Right lobe of liver (tissue), 6 donors: Measurements from ENCODE around the gene GULP1. TPM values are rescaled to one million over a fixed set of nuclear protein-coding genes. Genes with fewer than 3 reads are reported as not detected.

Experiments used
- ATAC-seq, 4 donors: fragments of 200-7000 bp; cut with Tn5 transposase; one replicate each; pipeline ENCODE4 v1.9.1; 2020; ENCODE audit warnings: mild to moderate bottlenecking in 4 of 4, moderate library complexity in 4 of 4
- DNase-seq, 3 donors: peaks; one replicate each; pipeline ENCODE4 v3.0.0-alpha.2; 2020
- H3K27ac ChIP-seq, 3 donors: fragments of 200-600 bp; one replicate each; pipeline ENCODE4 v1.8.0; 2022
- H3K27me3 ChIP-seq, 2 donors: fragments of 200-600 bp; one replicate each; pipeline ENCODE4 v1.8.0; 2022
- H3K36me3 ChIP-seq, 4 donors: fragments of 200-600 bp; sonication (generic) in 1 of 4; one replicate each; pipeline versions ENCODE4 v1.5.1 to v1.8.0; 2017 to 2022; ENCODE audit warnings: control low read depth in 1 of 4
- H3K4me1 ChIP-seq, 4 donors: fragments of 200-600 bp; sonication (generic) in 1 of 4; one replicate each; pipeline versions ENCODE4 v1.5.1 to v1.8.0; 2017 to 2022; ENCODE audit warnings: control low read depth in 1 of 4
- H3K4me3 ChIP-seq, 3 donors: fragments of 200-600 bp; one replicate each; pipeline ENCODE4 v1.8.0; 2022
- H3K9me3 ChIP-seq, 4 donors: fragments of 200-600 bp; sonication (generic) in 1 of 4; one replicate each; pipeline versions ENCODE4 v1.5.1 to v1.8.0; 2017 to 2022; ENCODE audit warnings: control low read depth in 1 of 4
- POLR2A ChIP-seq: fragments of 450-650 bp; IDR thresholded peaks from one replicate; pipeline ENCODE4 v1.6.1; 2017; ENCODE audit warnings: antibody characterized with exemption, mild to moderate bottlenecking
- WGBS: methylation state at CpG from one replicate; pipeline ENCODE4 v1.1.6; 2018; ENCODE audit warnings: low coverage, low lambda C conversion rate; ENCODE audit not compliant: insufficient coverage; ENCODE audit errors: missing lambda C conversion rate; 5-methylcytosine and 5-hydroxymethylcytosine counted together
- intact Hi-C, 2 donors: fragments of 100-400 bp; cut with DNase I; formaldehyde crosslinking; loops; one replicate each; pipeline versions ENCODE4 v1.11.2 to v1.14.1; 2022
- total RNA-seq, 6 experiments: library from RNA; depleted of rRNA in 2 of 6; stranded (reverse); fragments of >200 nt in 2 of 6; fragmentation: NEBNext Ultra II Directional in 3 of 6; extraction: Animal tissue kit (Norgen Biotek cat#: 25700) in 3 of 6; gene quantifications; one replicate each; pipeline versions ENCODE4 v1.1.0 to v1.2.4, GENCODE V29; 2016 to 2023
- TF ChIP-seq, protein P1 (sequence below), 4 donors: fragments of 200-600 bp in 3 of 4; fragments of 450-650 bp in 1 of 4; IDR thresholded peaks; one replicate each; pipeline versions ENCODE4 v1.5.1 to v1.8.0; 2016 to 2022; ENCODE audit warnings: antibody characterized with exemption in 4 of 4, mild to moderate bottlenecking in 2 of 4
- donor health status: DM: no; HTN: yes; CAD: no.
- donor health status: DM: no; HTN: no; CAD: no.
- donor health status: DM: no; HTN: no; CAD: no.
- donor health status: DM: no; HTN: yes; CAD: no.
- donor health status: DM: no; HTN: yes; CAD: no.

Gene GULP1
- total RNA-seq, 6 experiments from 2014 or later = 0.42 to 4.4 (median 0.89) TPM

DNA sequence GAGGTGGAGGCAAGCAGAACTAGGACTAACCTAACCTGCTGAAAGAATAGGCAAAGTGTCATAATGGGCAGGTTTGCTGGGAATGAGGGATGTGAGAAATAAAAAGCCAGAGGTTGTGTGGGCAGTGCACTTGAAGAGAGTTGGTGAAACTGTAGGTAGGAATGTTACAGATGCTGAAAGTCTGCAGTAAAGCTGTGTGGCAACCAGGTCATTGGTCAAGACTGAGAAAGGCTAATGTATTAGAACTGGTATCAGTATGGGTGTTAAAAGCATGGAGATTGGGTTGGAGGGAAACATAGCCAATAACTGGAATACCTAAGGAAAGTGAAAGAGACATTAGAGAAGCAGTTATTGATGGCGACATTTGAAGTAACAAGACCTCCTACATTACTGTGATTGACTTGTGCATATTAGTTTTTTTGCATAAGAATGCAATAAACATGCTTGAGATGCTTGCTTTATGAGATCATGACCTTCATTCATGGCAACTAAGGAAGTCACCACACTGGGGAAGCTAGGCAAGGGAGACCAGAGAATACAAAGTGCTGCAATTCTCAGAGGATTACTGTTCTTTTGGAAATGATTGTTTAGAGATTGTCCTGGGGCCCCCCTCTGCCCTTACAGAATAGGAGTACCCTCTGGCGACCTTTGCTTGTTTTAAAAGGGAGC lies 11.8 kb downstream of the GULP1 start:
- DNase-seq (no peak), ATAC-seq (no peak)
- Histone ChIP-seq H3K9me3 (no peaks in the 10 kb centered on the region), H3K27me3 (no peaks in the 10 kb centered on the region), H3K4me1 (no peaks in the 10 kb centered on the region), H3K27ac (no peak overlapping the region), H3K4me3 (no peak overlapping the region), H3K36me3 (no peaks in the 10 kb centered on the region)
- 56% methylated on average over 2 of the region's 2 CpGs for WGBS
- no peak for TF ChIP-seq POLR2A
- TF ChIP-seq, protein P1, sequence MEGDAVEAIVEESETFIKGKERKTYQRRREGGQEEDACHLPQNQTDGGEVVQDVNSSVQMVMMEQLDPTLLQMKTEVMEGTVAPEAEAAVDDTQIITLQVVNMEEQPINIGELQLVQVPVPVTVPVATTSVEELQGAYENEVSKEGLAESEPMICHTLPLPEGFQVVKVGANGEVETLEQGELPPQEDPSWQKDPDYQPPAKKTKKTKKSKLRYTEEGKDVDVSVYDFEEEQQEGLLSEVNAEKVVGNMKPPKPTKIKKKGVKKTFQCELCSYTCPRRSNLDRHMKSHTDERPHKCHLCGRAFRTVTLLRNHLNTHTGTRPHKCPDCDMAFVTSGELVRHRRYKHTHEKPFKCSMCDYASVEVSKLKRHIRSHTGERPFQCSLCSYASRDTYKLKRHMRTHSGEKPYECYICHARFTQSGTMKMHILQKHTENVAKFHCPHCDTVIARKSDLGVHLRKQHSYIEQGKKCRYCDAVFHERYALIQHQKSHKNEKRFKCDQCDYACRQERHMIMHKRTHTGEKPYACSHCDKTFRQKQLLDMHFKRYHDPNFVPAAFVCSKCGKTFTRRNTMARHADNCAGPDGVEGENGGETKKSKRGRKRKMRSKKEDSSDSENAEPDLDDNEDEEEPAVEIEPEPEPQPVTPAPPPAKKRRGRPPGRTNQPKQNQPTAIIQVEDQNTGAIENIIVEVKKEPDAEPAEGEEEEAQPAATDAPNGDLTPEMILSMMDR (IDR thresholded peaks at IDR 0.05) = no peak
- intact Hi-C loops = no loop called here

DNA sequence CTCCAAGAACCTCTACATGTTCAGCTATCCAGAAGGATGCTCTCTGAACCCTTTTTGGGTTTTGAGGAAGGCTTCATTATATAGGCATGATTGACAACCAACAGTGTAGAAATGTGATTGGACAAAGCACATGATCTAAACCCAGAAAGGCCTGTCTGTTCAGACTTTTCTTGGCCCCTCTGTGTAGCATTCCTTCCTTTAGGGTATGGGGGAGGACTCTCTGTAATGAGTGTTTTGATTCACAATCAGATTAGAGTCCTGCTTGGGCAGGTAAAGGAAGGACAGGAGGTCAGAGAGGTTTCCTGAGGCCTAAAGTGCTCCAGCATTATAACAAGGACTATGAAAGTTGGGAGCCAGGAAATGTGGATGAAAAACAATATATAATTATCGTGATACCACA lies 13.6 kb downstream of the GULP1 start:
- Histone ChIP-seq H3K36me3 (no peaks in the 10 kb centered on the region), H3K4me1 (no peaks in the 10 kb centered on the region), H3K27ac (no peak overlapping the region), H3K27me3 (no peaks in the 10 kb centered on the region), H3K4me3 (no peak overlapping the region), H3K9me3 (no peaks in the 10 kb centered on the region)
- TF ChIP-seq, protein P1 (IDR thresholded peaks at IDR 0.05) = no peak
- intact Hi-C loops = no loop called here
- DNase-seq (no peak), ATAC-seq (no peak)
- 73% methylated on average over 1 of the region's 1 CpG for WGBS

DNA sequence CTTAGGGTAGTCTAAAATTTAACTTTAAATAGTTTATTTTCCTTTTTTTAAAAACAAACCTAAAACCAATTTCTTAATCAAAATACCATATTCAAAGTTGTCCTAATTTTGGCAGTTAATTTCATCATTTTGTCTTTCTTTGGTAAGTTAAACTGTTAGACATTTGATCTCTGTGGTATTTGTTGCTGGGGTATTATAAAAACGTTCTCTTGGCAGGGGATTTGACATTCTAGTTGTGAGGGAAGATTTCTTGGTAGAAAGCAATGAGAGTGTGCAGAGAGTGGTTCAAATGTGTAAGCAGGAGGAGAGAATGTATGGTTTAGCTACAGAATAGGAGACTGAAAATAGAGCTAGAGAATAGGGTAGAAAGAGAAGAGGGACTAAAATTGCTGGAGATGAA lies 14.6 kb downstream of the GULP1 start:
- intact Hi-C loops = no loop called here
- WGBS = 31% methylated on average over 1 of the region's 1 CpG
- Histone ChIP-seq H3K4me1 (no peaks in the 10 kb centered on the region), H3K27me3 (no peaks in the 10 kb centered on the region), H3K36me3 (no peaks in the 10 kb centered on the region), H3K4me3 (no peak overlapping the region), H3K9me3 (no peaks in the 10 kb centered on the region), H3K27ac (no peak overlapping the region)
- TF ChIP-seq, protein P1 (IDR thresholded peaks at IDR 0.05) = no peak
- TF ChIP-seq POLR2A = no peak
- DNase-seq (no peak), ATAC-seq (no peak)

DNA sequence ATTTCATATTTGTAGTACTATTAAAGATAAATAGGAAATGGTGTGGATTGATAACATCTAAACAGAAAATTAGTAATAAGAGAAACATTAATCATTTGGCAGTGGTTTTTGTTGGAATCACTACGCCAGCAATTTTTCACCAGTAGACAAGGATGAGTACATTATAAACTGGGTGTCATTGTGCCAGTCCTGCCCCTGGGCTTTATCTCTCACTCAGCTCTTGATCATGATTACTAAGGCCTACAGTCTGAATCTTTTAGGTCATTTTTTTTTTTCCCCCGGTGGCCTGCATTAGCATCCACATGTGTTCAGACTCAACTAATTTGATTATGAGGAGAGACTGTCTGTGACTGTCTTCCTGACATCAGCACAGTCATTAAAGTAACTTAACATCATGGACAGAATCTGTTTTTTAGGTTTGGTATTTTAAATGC lies 16.2 kb downstream of the GULP1 start:
- no peaks in the 10 kb centered on the region for H3K27me3 ChIP-seq
- intact Hi-C loops = no loop called here
- no peak overlapping the region for H3K27ac ChIP-seq
- H3K9me3 ChIP-seq = no peaks in the 10 kb centered on the region
- WGBS = 70% methylated on average over 2 of the region's 2 CpGs
- no peaks in the 10 kb centered on the region for H3K36me3 ChIP-seq
- TF ChIP-seq POLR2A = no peak
- TF ChIP-seq, protein P1 (IDR thresholded peaks at IDR 0.05) = no peak
- ATAC-seq = no peak
- no peak for DNase-seq
- H3K4me1 ChIP-seq = no peaks in the 10 kb centered on the region
- no peak overlapping the region for H3K4me3 ChIP-seq
